ENCODE measurements around the gene SHB. TPM values are rescaled to one million over a fixed set of nuclear protein-coding genes. Genes with fewer than 3 reads are reported as not detected.

SHB gene
- total RNA-seq, 4 donors from 2014 or later = 27.6 to 42.6 (median 34.5) TPM

DNA sequence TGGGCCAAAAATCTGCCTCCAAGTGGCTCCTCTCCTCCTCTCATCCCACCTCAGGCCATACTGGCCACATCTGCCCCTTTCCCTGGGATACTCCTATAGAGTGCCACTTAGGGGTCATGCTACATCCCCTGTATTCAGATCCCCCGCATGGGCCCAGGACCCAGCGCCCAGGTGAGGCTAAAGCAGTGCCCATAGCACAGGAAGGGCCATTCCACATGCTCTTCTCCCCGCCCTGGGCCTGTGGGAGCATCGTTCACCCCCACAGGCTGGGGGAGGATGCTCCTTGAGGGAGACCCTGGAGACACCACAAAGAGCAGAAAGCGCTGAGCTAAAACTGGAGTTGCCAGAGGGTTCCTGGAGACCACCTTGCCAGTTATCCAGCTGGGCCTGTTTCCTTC, 112.6 kb downstream of the SHB start:
- H3K4me3 ChIP-seq (ENCODE audit: low read depth, poor library complexity, severe bottlenecking) = no peak overlapping the region
- WGBS, 2 donors = 95 to 97% methylated on average over 5 of the region's 5 CpGs
- TF ChIP-seq, protein P1, sequence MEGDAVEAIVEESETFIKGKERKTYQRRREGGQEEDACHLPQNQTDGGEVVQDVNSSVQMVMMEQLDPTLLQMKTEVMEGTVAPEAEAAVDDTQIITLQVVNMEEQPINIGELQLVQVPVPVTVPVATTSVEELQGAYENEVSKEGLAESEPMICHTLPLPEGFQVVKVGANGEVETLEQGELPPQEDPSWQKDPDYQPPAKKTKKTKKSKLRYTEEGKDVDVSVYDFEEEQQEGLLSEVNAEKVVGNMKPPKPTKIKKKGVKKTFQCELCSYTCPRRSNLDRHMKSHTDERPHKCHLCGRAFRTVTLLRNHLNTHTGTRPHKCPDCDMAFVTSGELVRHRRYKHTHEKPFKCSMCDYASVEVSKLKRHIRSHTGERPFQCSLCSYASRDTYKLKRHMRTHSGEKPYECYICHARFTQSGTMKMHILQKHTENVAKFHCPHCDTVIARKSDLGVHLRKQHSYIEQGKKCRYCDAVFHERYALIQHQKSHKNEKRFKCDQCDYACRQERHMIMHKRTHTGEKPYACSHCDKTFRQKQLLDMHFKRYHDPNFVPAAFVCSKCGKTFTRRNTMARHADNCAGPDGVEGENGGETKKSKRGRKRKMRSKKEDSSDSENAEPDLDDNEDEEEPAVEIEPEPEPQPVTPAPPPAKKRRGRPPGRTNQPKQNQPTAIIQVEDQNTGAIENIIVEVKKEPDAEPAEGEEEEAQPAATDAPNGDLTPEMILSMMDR (IDR thresholded peaks at IDR 0.05) = no peak
- TF ChIP-seq POLR2A (IDR thresholded peaks at IDR 0.05) = no peak
- intact Hi-C loops (cut with DNase I; ENCODE audit: low total_unique reads) = loop anchor here (5.0 kb wide), 1 partner anchor 111 kb away; the partner anchor contains the start of gene SHB
- DNase-seq (ENCODE audit: low spot score in 2 of 2) = no peak

DNA sequence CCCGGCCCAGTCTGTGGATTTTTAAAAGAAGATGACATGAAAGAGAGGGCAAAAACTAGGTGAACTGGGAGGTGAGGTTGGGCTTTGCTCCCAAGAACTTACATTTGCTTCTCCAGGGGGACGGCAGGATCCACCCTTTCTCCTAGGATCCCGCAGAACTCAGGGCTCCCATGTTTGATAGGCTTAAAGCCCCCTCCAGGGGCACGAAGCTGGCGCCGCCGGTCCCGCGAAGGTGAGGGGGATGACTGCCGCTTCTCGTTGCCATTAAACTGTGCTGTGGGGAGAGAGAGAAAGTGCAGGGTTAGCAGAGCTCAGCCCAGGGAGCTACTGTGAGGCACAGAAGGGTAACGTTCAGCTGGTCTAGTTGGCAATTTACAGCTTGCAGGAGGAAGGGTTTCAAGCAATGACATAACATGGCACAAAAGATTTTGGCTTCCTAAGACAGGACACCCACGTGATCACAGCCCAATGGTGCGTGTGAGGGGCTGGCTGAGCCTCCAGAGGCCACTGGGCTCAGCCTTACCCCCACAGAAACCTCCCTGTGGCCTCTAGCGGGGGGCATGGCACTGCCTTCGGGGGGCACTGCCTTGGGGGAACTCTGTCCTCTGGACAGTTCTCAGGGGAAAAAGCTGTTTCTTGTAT, 113.1 kb downstream of the SHB start:
- TF ChIP-seq, protein P1 (IDR thresholded peaks at IDR 0.05) = no peak
- TF ChIP-seq POLR2A (IDR thresholded peaks at IDR 0.05) = no peak
- H3K4me3 ChIP-seq (ENCODE audit: low read depth, poor library complexity, severe bottlenecking) = no peak overlapping the region
- 91 to 93% methylated on average over 14 to 15 of the region's 16 CpGs for WGBS, 2 donors
- intact Hi-C loops (cut with DNase I; ENCODE audit: low total_unique reads) = loop anchor here (5.0 kb wide), 1 partner anchor 111 kb away; the partner anchor contains the start of gene SHB
- no peak for DNase-seq (ENCODE audit: low spot score in 2 of 2)

GRCh38 chr9:37954581-37954981, 114.4 kb downstream of the SHB start:
- DNase-seq (ENCODE audit: low spot score in 2 of 2) = no peak
- H3K4me3 ChIP-seq (ENCODE audit: low read depth, poor library complexity, severe bottlenecking) = no peak overlapping the region
- 56 to 57% methylated on average over 3 of the region's 3 CpGs for WGBS, 2 donors
- intact Hi-C loops (cut with DNase I; ENCODE audit: low total_unique reads) = no loop called here
- TF ChIP-seq, protein P1 (IDR thresholded peaks at IDR 0.05) = no peak
- TF ChIP-seq POLR2A (IDR thresholded peaks at IDR 0.05) = no peak

- TF ChIP-seq, protein P1 (IDR thresholded peaks at IDR 0.05) = no peak
- no peak for TF ChIP-seq POLR2A (IDR thresholded peaks at IDR 0.05)
- H3K4me3 ChIP-seq (ENCODE audit: low read depth, poor library complexity, severe bottlenecking) = no peak overlapping the region
- WGBS, 2 donors = 41 to 50% methylated on average over 14 of the region's 14 CpGs
- no peak for DNase-seq (ENCODE audit: low spot score in 2 of 2)
- intact Hi-C loops (cut with DNase I; ENCODE audit: low total_unique reads) = no loop called here
Observed at GRCh38 chr9:37953775-37954437, 115.1 kb downstream of the SHB start.

DNA sequence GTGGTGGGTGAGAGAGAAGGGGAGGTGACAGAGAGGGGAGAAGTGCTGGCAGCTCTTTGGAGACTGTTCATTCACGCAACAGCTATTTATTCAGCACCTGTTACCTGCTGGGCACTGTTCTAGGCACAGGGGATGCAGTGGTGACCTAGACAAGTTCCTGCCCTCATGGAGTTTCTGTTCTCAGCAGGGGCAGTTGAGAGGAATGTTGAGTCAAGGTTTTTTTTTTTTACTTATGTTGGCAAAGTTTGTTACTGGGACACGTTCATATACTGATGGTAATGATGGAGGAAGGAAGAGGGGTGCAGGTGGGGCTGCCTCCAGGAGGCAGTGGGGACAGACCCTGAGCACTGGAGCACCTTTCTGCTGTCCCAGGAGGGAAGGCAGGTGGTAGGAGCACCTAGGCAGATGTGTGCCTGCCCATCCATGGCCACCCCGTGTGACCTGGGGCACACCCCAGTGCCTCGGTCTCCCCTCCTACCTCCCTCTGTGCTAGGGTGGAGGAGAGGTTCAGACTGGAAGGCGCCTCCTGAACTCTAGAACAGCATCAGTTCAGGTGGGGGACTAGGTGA, 115.7 kb downstream of the SHB start:
- H3K4me3 ChIP-seq (ENCODE audit: low read depth, poor library complexity, severe bottlenecking) = no peak overlapping the region
- WGBS, 2 donors = 82 to 96% methylated on average over 5 of the region's 5 CpGs
- intact Hi-C loops (cut with DNase I; ENCODE audit: low total_unique reads) = no loop called here
- TF ChIP-seq, protein P1 (IDR thresholded peaks at IDR 0.05) = no peak
- no peak for TF ChIP-seq POLR2A (IDR thresholded peaks at IDR 0.05)
- no peak for DNase-seq (ENCODE audit: low spot score in 2 of 2)

Data from lower leg skin (tissue), 4 donors.